Endodermal cell (in vitro differentiated cells): Measurements from ENCODE around the gene C2orf78. TPM values are rescaled to one million over a fixed set of nuclear protein-coding genes. Genes with fewer than 3 reads are reported as not detected.
A peak's percentile ranks its signal among the peaks of the same experiment; 100 is the strongest.

Experiments
- DNase-seq: peaks from one replicate; pipeline ENCODE4 v3.0.0-alpha.2; 2017
- H3K27ac ChIP-seq: 2 replicates; pipeline ENCODE4 v1.5.1; 2013; ENCODE audit warnings: mild to moderate bottlenecking, low read depth, low read length, moderate library complexity
- H3K27me3 ChIP-seq: 2 replicates; pipeline ENCODE4 v1.6.1; 2013; ENCODE audit warnings: mild to moderate bottlenecking, low read length, moderate library complexity; ENCODE audit not compliant: insufficient read depth, control insufficient read depth, poor library complexity, severe bottlenecking
- H3K36me3 ChIP-seq: 2 replicates; pipeline ENCODE4 v1.7.0; 2013; ENCODE audit warnings: mild to moderate bottlenecking, low read length, moderate library complexity; ENCODE audit not compliant: control insufficient read depth, insufficient read depth
- H3K4me1 ChIP-seq: one replicate; pipeline ENCODE4 v1.7.0; 2013; ENCODE audit warnings: low read length; ENCODE audit not compliant: control insufficient read depth, insufficient read depth
- H3K4me3 ChIP-seq: 2 replicates; pipeline ENCODE4 v1.5.1; 2013; ENCODE audit warnings: mild to moderate bottlenecking, low read length, moderate library complexity
- H3K9ac ChIP-seq: 2 replicates; pipeline ENCODE4 v1.6.1; 2013; ENCODE audit warnings: mild to moderate bottlenecking, low read length, moderate library complexity; ENCODE audit not compliant: poor library complexity, severe bottlenecking; ENCODE audit errors: extremely low read depth
- H3K9me3 ChIP-seq: 2 replicates; pipeline ENCODE4 v1.6.1; 2013; ENCODE audit warnings: mild to moderate bottlenecking, low read length, moderate library complexity; ENCODE audit not compliant: control insufficient read depth
- H3K27ac Mint-ChIP-seq: 2 replicates; pipeline ENCODE4 v1.8.0; 2020; ENCODE audit warnings: mixed read lengths
- H3K27me3 Mint-ChIP-seq: 2 replicates; pipeline ENCODE4 v1.8.0; 2021; ENCODE audit warnings: mild to moderate bottlenecking, mixed read lengths; ENCODE audit not compliant: insufficient read depth
- H3K36me3 Mint-ChIP-seq: 2 replicates; pipeline ENCODE4 v1.8.0; 2020; ENCODE audit warnings: low read depth, mixed read lengths
- H3K4me1 Mint-ChIP-seq: 2 replicates; pipeline ENCODE4 v1.8.0; 2020; ENCODE audit warnings: mixed read lengths
- H3K4me3 Mint-ChIP-seq: 2 replicates; pipeline ENCODE4 v1.8.0; 2020; ENCODE audit warnings: mild to moderate bottlenecking, moderate library complexity, mixed read lengths
- H3K9me3 Mint-ChIP-seq: 2 replicates; pipeline ENCODE4 v1.8.0; 2020; ENCODE audit warnings: mild to moderate bottlenecking, mixed read lengths
- CTCF ChIP-seq: fragments of 200-600 bp; sonication (generic); conservative IDR thresholded peaks from 2 replicates; pipeline ENCODE4 v1.5.0; 2021; ENCODE audit warnings: antibody characterized with exemption, mild to moderate bottlenecking
- WGBS, 2 experiments: methylation state at CpG; one replicate each; pipeline versions ENCODE4 v1.1.5 to v1.1.7; 2013; ENCODE audit warnings: missing lambda C conversion rate in 2 of 2, mixed read lengths in 1 of 2; ENCODE audit not compliant: insufficient coverage in 1 of 2, insufficient read length in 1 of 2; 5-methylcytosine and 5-hydroxymethylcytosine counted together
- total RNA-seq, 2 donors: library from RNA; stranded (reverse); fragmentation: NEBNext Ultra II Directional in 1 of 2; extraction: Animal tissue kit (Norgen Biotek cat#: 25700) in 1 of 2; gene quantifications; 2 replicates in 1 of 2; 3 replicates in 1 of 2; pipeline ENCODE4 v1.2.1, GENCODE V29; 2021

Gene C2orf78
- total RNA-seq, 2 donors from 2014 or later: not detected

- H3K4me3 Mint-ChIP-seq: no peak overlapping the region
- peak; percentile 70 for TF ChIP-seq CTCF
- no peaks in the 10 kb centered on the region for H3K4me1 Mint-ChIP-seq
- no peaks in the 10 kb centered on the region for H3K9me3 Mint-ChIP-seq
- H3K9ac ChIP-seq: no peak overlapping the region
- H3K9me3 ChIP-seq: no peaks in the 10 kb centered on the region
- peaks cover 60% of the 10 kb centered on the region for H3K36me3 Mint-ChIP-seq
- H3K27me3 Mint-ChIP-seq: no peaks in the 10 kb centered on the region
- H3K27me3 ChIP-seq: no peaks in the 10 kb centered on the region
- DNase-seq: peak; percentile 67
- WGBS, 2 experiments: 70 to 93% methylated on average over 2 to 3 of the region's 3 CpGs
- H3K4me1 ChIP-seq: no peaks in the 10 kb centered on the region
- peaks cover 87% of the 10 kb centered on the region for H3K36me3 ChIP-seq
- no peak overlapping the region for H3K27ac ChIP-seq
- H3K4me3 ChIP-seq: no peak overlapping the region
- no peak overlapping the region for H3K27ac Mint-ChIP-seq
Observed at GRCh38 chr2:73851274-73851673, 67.3 kb downstream of the C2orf78 start.

- no peak overlapping the region for H3K4me3 Mint-ChIP-seq
- H3K9me3 ChIP-seq: no peaks in the 10 kb centered on the region
- no peaks in the 10 kb centered on the region for H3K4me1 ChIP-seq
- no peak overlapping the region for H3K4me3 ChIP-seq
- no peak overlapping the region for H3K27ac Mint-ChIP-seq
- H3K27me3 ChIP-seq: no peaks in the 10 kb centered on the region
- H3K27ac ChIP-seq: no peak overlapping the region
- H3K4me1 Mint-ChIP-seq: no peaks in the 10 kb centered on the region
- no peak overlapping the region for H3K9ac ChIP-seq
- DNase-seq: no peak
- H3K27me3 Mint-ChIP-seq: no peaks in the 10 kb centered on the region
- peaks cover 60% of the 10 kb centered on the region for H3K36me3 Mint-ChIP-seq
- TF ChIP-seq CTCF: no peak
- no peaks in the 10 kb centered on the region for H3K9me3 Mint-ChIP-seq
- H3K36me3 ChIP-seq: peaks cover 87% of the 10 kb centered on the region
Observed at GRCh38 chr2:73852020-73852419, 68.0 kb downstream of the C2orf78 start.

GRCh38 chr2:73855526-73855925 lies 71.5 kb downstream of the C2orf78 start:
- WGBS, 2 experiments: 98 to 100% methylated on average over 1 to 2 of the region's 2 CpGs
- Mint-ChIP-seq H3K4me1 (no peaks in the 10 kb centered on the region), H3K36me3 (peaks cover 53% of the 10 kb centered on the region), H3K4me3 (no peak overlapping the region), H3K27me3 (no peaks in the 10 kb centered on the region), H3K27ac (no peak overlapping the region), H3K9me3 (no peaks in the 10 kb centered on the region)
- no peak for TF ChIP-seq CTCF
- Histone ChIP-seq H3K27ac (no peak overlapping the region), H3K36me3 (peaks cover 84% of the 10 kb centered on the region), H3K9me3 (no peaks in the 10 kb centered on the region), H3K4me3 (no peak overlapping the region), H3K4me1 (no peaks in the 10 kb centered on the region), H3K27me3 (no peaks in the 10 kb centered on the region), H3K9ac (no peak overlapping the region)
- no peak for DNase-seq
